SK-N-SH treated with all-trans-retinoic acid at 6 μM for 48 hours (cell line): Measurements from ENCODE around the gene RXRA.

ENCODE experiments used
- ATAC-seq: fragments of 200-7000 bp; cut with Tn5 transposase; 3 replicates; pipeline ENCODE4 v1.9.1; 2020; ENCODE audit warnings: mild to moderate bottlenecking, moderate library complexity
- ARNTL ChIP-seq: fragments of 450-650 bp; formaldehyde crosslinking; IDR thresholded peaks from 2 replicates; pipeline ENCODE4 v1.5.0; 2020; ENCODE audit warnings: low read depth, mild to moderate bottlenecking, moderate library complexity, borderline replicate concordance
- BACH2 ChIP-seq: fragments of 250-450 bp; sonication (Bioruptor Pico); IDR thresholded peaks from 2 replicates; pipeline ENCODE4 v1.9.0; 2021; ENCODE audit warnings: mild to moderate bottlenecking, borderline replicate concordance
- CREB5 ChIP-seq: fragments of 250-450 bp; sonication (Bioruptor Pico); IDR thresholded peaks from 2 replicates; pipeline ENCODE4 v1.5.1; 2020; ENCODE audit warnings: low read depth, mild to moderate bottlenecking, moderate library complexity
- CSDC2 ChIP-seq: fragments of 250-450 bp; sonication (Bioruptor Pico); IDR thresholded peaks from 2 replicates; pipeline ENCODE4 v1.5.0; 2020; ENCODE audit warnings: mild to moderate bottlenecking, moderate library complexity
- CSRNP3 ChIP-seq: fragments of 250-450 bp; sonication (Bioruptor Pico); IDR thresholded peaks from 2 replicates; pipeline ENCODE4 v1.5.1; 2021; ENCODE audit warnings: mild to moderate bottlenecking, moderate library complexity
- ESRRG ChIP-seq: fragments of 250-450 bp; sonication (Bioruptor Pico); IDR thresholded peaks from 2 replicates; pipeline ENCODE4 v1.6.1; 2021; ENCODE audit warnings: mild to moderate bottlenecking
- GLIS3 ChIP-seq: fragments of 250-450 bp; sonication (Bioruptor Pico); IDR thresholded peaks from 2 replicates; pipeline ENCODE4 v1.5.0; 2020; ENCODE audit warnings: mild to moderate bottlenecking, moderate library complexity
- ISL1 ChIP-seq: fragments of 250-450 bp; sonication (Bioruptor Pico); IDR thresholded peaks from 2 replicates; pipeline ENCODE4 v2.1.2; 2022; ENCODE audit warnings: mild to moderate bottlenecking, moderate library complexity
- OSR1 ChIP-seq: fragments of 250-450 bp; sonication (Bioruptor Pico); IDR thresholded peaks from 2 replicates; pipeline ENCODE4 v1.8.0; 2022; ENCODE audit warnings: moderate library complexity, mild to moderate bottlenecking, inconsistent platforms
- PATZ1 ChIP-seq: fragments of 250-450 bp; sonication (Bioruptor Pico); IDR thresholded peaks from 2 replicates; pipeline ENCODE4 v1.8.0; 2020; ENCODE audit warnings: mild to moderate bottlenecking, moderate library complexity, borderline replicate concordance
- POU6F1 ChIP-seq: fragments of 250-450 bp; sonication (Bioruptor Pico); IDR thresholded peaks from 2 replicates; pipeline ENCODE4 v1.8.0; 2021; ENCODE audit warnings: low read depth, mild to moderate bottlenecking, moderate library complexity, borderline replicate concordance
- PPARA ChIP-seq: fragments of 250-450 bp; sonication (Bioruptor Pico); IDR thresholded peaks from 2 replicates; pipeline ENCODE4 v1.5.0; 2020; ENCODE audit warnings: mild to moderate bottlenecking, borderline replicate concordance
- RARB ChIP-seq: fragments of 250-450 bp; sonication (Bioruptor Pico); IDR thresholded peaks from 2 replicates; pipeline ENCODE4 v1.8.0; 2021; ENCODE audit warnings: mild to moderate bottlenecking, moderate library complexity
- SNAI2 ChIP-seq: fragments of 250-450 bp; sonication (Bioruptor Pico); IDR thresholded peaks from 2 replicates; pipeline ENCODE4 v1.5.0; 2020; ENCODE audit warnings: mild to moderate bottlenecking, moderate library complexity
- TCF4 ChIP-seq: fragments of 250-450 bp; sonication (Bioruptor Pico); IDR thresholded peaks from 2 replicates; pipeline ENCODE4 v1.8.0; 2021; ENCODE audit warnings: mild to moderate bottlenecking, moderate library complexity, borderline replicate concordance
- TOX ChIP-seq: fragments of 250-450 bp; sonication (Bioruptor Pico); IDR thresholded peaks from 2 replicates; pipeline ENCODE4 v1.8.0; 2021; ENCODE audit warnings: mild to moderate bottlenecking, moderate library complexity, borderline replicate concordance
- TSHZ2 ChIP-seq: fragments of 250-450 bp; sonication (Bioruptor Pico); IDR thresholded peaks from 2 replicates; pipeline ENCODE4 v1.5.0; 2020; ENCODE audit warnings: mild to moderate bottlenecking, moderate library complexity
- ZC3H10 ChIP-seq: fragments of 250-450 bp; sonication (Bioruptor Pico); IDR thresholded peaks from 2 replicates; pipeline ENCODE4 v1.5.1; 2021; ENCODE audit warnings: mild to moderate bottlenecking, moderate library complexity
- ZFP3 ChIP-seq: fragments of 250-450 bp; sonication (Bioruptor Pico); IDR thresholded peaks from 2 replicates; pipeline ENCODE4 v1.5.0; 2020; ENCODE audit warnings: mild to moderate bottlenecking, moderate library complexity
- ZFP30 ChIP-seq: fragments of 450-650 bp; formaldehyde crosslinking; IDR thresholded peaks from 2 replicates; pipeline ENCODE4 v1.5.0; 2022; ENCODE audit warnings: mild to moderate bottlenecking, moderate library complexity
- ZNF565 ChIP-seq: fragments of 450-650 bp; formaldehyde crosslinking; conservative IDR thresholded peaks from 2 replicates; pipeline ENCODE4 v1.5.0; 2020; ENCODE audit warnings: low read depth, mild to moderate bottlenecking, moderate library complexity
- ZNF70 ChIP-seq: fragments of 450-650 bp; formaldehyde crosslinking; IDR thresholded peaks from 2 replicates; pipeline ENCODE4 v1.5.0; 2020; ENCODE audit warnings: mild to moderate bottlenecking, moderate library complexity
- ZNF8 ChIP-seq: fragments of 450-650 bp; formaldehyde crosslinking; IDR thresholded peaks from 2 replicates; pipeline ENCODE4 v1.5.0; 2020; ENCODE audit warnings: mild to moderate bottlenecking, moderate library complexity

Gene RXRA

GRCh38 chr9:134381272-134381661 is 55.0 kb downstream of the RXRA start:
- TF ChIP-seq CSDC2 (CRISPR knock-in tag), result no peak
- TF ChIP-seq CREB5 (CRISPR knock-in tag), result no peak
- TF ChIP-seq ZNF565 (CRISPR knock-in tag), result no peak
- TF ChIP-seq PPARA (CRISPR knock-in tag), result no peak
- no peak for TF ChIP-seq ZNF70 (CRISPR knock-in tag)
- TF ChIP-seq ZFP3 (CRISPR knock-in tag), result no peak
- no peak for TF ChIP-seq PATZ1
- TF ChIP-seq CSRNP3 (CRISPR knock-in tag), result no peak
- no peak for TF ChIP-seq BACH2 (CRISPR knock-in tag)
- TF ChIP-seq GLIS3 (CRISPR knock-in tag), result no peak
- TF ChIP-seq ISL1 (CRISPR knock-in tag), result no peak
- TF ChIP-seq ARNTL (CRISPR knock-in tag), result no peak
- no peak for TF ChIP-seq ESRRG (CRISPR knock-in tag)
- no peak for TF ChIP-seq ZFP30 (CRISPR knock-in tag)
- TF ChIP-seq TSHZ2 (CRISPR knock-in tag), result no peak
- no peak for TF ChIP-seq TOX (CRISPR knock-in tag)
- no peak for TF ChIP-seq ZC3H10 (CRISPR knock-in tag)
- no peak for TF ChIP-seq OSR1 (CRISPR knock-in tag)
- no peak for TF ChIP-seq ZNF8 (CRISPR knock-in tag)
- no peak for TF ChIP-seq TCF4 (CRISPR knock-in tag)
- ATAC-seq, result no peak

GRCh38 chr9:134381671-134382516 is 55.6 kb downstream of the RXRA start:
- TF ChIP-seq TCF4 (CRISPR knock-in tag), result no peak
- no peak for TF ChIP-seq ISL1 (CRISPR knock-in tag)
- no peak for TF ChIP-seq ZFP3 (CRISPR knock-in tag)
- TF ChIP-seq POU6F1 (CRISPR knock-in tag), result no peak
- TF ChIP-seq TSHZ2 (CRISPR knock-in tag), result no peak
- no peak for TF ChIP-seq PPARA (CRISPR knock-in tag)
- TF ChIP-seq SNAI2, result no peak
- TF ChIP-seq RARB (CRISPR knock-in tag), result no peak
- TF ChIP-seq ZNF70 (CRISPR knock-in tag), result no peak
- TF ChIP-seq GLIS3 (CRISPR knock-in tag), result no peak
- TF ChIP-seq ZNF8 (CRISPR knock-in tag), result no peak
- no peak for TF ChIP-seq OSR1 (CRISPR knock-in tag)
- ATAC-seq, result no peak
